ENCODE data around the gene CSF2RB.

Gene CSF2RB

DNA sequence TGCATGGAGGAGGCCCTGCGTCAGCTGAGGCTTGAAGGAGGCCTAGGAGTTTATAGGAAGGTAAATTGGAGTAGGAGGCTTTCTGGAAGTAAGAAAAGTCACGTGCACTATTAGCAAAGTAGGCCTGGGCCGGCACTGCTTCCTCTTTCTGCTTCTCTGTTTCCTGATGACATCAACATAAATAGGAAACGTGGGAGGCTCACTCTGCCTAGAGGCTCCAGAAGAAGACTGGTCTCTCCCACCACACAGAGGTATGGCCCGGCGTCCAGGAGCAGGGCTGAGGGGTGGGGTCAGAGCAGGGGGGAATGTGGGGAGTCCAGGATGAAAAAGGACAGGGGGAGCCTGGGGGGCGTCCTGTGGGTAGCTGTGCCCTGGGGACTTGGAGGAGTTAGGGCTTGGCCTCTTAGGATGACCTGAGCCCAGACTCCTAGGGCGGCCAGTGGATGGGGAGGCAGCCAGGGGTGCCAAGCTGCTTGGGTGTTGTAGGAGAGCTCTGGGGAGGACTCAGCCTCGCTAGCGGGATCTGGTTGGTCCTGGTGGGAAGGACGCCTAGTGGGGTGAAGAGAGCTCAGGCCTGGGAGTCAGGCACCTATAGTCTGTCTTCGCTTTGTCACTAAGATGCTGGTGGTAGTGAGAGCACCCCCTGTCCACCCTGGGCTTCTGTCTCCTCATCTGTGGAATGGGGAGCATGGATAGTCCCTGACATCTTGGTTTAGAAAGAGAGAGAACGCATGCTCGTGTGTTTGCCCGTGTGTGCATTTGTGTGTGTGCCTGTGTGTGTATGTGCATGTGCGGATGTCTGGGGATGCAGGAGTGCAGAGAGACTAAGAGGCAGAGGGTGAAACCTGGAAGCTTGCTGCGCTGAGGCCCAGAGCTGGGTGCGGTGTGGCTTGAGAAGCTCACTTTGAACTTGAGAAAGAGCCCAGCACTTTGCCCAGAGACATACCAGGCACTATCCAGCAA, at the start of gene CSF2RB:
Gene CSF2RB (plus strand): TSS at position 202 of the 963 bp plus-strand sequence. CDS start 8,580 bp downstream, outside the sequence.
- DNase-seq, result no peak

DNA sequence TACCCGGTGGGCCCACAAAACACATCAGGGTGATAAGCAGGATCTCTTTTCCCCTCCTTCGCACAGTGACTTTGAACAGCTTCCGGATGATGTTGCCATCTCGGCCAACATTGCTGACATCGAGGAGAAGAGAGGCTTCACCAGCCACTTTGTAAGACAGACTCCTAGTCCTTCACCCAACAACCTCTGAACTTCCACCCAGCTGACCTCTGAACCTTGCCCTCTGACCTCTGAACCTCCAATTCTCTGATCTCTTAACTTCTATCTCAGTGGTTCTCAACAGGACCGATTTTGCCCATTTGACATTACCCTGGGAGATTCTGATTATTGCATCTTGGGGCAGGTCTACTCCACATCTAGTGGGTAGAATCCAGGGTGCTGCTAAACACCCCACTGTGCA, 49.4 kb upstream of the CSF2RB start:
- DNase-seq, result no peak

DNA sequence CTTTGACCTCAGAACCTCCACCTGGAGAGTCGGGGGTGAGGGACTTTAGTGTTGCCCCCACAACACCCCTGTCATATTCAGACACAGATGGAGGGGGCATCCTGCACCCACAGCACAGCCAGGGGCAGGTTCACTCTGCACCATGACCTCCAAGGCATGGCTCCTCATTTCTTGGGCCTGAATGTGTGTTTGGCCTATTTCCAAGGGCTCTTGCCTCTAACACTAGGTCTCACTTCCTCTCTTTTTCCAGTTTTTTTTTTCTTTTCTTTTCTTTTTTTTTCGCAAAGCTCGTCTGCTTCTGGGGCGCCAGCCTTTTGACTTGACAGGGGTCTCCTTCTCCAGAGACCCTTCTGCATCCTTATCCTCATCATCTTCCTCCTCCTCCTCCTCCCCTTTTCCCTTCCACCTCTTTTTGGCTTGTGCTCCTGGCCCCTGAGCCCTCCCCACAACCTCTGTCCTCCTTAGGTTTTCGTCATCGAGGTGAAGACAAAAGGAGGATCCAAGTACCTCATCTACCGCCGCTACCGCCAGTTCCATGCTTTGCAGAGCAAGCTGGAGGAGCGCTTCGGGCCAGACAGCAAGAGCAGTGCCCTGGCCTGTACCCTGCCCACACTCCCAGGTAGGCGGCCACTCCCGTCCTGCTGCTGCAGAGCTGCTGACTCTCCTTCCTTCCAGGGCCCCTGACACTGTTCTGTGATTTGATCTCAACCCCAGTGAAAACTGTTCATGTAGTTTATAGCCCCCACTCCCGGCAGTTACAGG, 48.8 kb upstream of the CSF2RB start:
- no peak for DNase-seq

DNA sequence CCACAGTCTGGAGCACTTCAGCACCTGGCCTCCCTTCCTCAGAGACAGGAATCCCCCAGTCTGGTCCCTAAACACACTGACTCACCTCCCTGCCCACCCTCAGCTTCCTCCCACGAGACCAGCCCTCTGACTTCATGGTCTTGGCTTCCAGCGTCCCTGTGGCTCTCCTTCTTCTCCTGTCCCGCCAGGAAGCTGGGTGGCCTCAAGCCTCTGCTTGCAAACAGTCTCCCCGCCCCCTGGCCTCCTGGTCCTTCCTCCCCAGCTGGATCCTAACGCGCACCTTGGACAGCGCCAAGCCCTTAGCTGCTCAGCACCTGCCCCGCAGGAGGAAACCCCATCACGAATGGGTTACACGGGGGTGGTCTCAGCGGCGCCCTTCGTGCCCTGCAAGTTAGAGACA, 48.1 kb upstream of the CSF2RB start:
- no peak for DNase-seq

DNA sequence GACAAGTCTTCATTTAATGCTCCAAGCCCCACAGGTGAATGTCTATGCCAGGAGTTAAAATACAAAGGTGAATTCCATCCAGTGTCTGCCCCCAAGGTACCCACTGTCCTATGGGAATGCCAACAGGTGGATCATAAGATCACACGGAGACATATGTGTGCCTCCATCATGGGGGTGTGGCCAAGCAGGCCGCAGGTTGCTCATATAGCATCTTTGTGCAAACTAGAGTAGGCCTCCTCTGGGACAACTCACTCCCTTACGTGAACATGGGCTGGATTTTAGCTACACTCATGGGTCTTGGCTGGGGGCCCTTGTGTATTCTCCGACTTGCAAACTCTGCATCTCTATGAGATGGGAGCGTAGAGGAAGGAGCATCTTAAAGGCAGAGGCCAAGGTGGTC, 45.7 kb upstream of the CSF2RB start:
- DNase-seq, result no peak

DNA sequence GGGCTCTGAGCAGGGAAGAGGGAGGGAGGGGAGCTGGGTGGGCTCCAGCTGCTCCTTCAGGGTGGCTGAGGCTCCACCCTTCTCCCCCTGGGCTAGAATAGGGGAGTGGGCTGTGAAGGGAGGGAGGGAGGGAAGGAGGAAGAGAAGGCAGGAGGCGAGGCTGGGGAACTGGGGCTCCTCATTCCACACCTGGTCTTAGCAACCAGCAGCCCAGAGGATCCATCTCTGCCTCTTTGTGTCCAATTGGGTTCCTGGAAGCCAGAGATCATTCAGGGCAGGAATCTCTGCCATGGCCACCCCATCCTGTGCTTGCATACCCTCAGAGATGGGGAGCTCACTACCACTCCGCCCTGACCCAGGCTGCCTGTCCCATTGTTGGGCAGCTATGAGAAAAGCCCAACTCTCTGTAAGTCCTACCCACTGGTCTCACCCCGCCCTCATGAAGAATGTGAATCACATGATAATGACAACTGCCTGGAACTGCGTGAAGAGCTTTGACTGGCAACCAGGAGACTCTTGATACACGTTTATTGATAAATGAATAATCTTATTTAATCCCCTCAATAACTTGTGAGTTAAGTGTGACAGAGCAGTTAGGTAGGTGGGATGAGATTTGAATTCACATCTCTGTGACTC, 44.8 kb upstream of the CSF2RB start:
- no peak for DNase-seq

DNA sequence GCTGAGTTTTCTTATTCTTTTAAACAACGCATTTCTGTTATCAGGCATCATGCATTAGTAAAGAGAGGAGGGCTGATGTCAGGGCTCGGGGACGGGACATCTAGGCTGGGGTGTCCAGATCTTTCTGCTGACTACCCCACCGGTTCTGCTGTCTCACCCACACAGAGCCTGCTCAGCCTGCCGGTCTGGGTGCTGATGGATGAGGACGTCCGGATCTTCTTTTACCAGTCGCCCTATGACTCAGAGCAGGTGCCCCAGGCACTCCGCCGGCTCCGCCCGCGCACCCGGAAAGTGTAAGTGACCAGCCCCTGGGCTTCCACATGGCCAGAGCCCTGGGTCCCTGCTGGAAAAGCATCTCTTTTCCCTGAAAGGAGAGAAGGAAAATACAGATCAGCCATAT, 43.2 kb upstream of the CSF2RB start:
- DNase-seq, result no peak

DNA sequence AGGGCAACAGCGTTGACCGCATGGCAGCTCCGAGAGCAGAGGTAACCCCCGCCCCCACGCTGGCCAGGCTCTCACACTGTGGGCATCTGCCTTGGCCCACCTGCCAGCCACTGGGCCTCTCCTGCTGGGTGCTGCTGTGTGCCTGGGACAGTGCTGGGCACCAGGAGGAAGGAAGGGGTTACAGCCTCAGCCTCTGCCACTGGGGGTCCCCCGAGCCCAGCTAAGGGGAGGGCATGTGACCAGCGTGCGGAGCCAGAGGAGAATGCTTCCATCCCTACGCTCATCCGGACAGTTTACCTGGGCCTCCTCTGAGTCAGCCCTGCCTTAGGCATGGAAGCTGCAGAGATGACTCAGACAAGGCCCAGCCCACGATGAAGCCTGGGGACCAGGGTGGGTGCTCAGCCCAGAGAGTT, 41.8 kb upstream of the CSF2RB start:
- no peak for DNase-seq

DNA sequence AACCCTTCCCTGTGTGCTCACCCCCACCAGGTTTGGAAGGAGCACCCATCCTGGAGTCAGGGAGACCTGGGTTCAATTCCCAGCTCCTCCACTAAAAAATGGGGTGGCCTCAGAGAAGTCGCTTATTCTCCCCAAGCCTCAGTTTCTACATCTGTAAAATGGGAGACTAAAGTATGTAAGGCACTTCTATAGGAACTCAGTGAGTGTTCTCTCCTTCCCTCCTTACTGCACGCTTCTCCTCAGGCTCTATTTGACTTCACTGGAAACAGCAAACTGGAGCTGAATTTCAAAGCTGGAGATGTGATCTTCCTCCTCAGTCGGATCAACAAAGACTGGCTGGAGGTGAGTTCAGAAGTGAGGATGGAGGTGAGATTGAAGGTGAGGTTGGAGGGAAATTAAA, 41.3 kb upstream of the CSF2RB start:
- DNase-seq, result no peak

DNA sequence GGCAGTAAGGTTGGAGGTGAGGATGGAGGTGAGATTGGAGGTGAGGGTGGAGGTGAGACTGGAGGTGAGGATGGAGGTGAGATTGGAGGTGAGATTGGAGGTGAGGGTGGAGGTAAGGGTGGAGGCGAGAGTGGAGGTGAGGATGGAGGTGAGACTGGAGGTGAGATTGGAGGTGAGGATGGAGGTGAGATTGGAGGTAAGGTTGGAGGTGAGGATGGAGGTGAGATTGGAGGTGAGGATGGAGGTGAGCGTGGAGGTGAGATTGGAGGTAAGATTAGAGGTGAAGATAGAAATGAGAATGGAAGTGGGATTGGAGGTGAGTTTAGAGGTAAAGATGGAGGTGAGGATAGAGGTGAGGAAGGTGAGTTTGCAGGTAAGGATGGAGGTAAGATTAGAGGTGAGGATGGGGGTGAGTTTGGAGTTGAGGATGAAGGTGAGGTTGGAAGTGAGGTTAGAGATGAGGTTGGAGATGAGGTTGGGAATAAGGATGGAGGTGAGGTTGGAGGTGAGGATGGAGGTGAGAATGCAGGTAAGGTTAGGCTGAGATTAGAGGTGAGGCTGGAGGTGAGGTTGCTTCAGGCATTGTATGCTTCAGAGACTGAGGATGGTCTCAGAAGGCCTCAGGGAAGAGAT, 40.4 kb upstream of the CSF2RB start:
- no peak for DNase-seq

DNA sequence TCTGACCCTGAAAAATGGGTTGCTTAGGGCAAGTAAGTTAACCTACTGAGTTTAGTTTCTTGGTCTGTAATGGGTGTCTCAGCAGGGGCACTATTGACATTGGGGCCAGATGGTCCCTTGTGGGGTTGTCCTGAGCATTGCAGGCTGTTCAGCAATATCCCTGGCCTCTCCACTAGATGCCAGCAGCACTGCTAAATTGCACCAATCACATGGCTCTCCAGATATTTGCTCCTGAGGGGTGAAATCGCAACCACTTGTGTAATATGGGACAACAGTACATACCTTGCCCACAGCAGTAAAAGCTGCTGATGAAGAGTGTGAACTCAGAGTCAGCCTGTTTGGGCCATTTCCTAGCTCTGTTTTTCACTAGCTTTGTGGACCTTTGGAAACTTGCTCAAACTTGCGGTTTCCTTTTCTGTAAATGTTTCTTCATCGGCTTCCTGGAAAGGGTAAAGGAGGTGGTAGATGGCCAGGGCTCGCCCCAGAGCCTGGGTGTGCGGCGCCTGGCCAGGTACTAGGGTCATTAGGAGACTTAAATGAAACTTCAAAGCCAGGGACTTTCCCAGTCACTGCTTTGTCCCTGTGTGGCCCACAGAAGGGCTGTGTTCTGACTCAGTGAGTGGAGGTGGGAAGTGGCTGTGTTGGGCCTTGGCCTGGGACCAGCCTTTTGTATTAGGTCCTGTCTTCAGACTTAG, 39.7 kb upstream of the CSF2RB start:
- no peak for DNase-seq

DNA sequence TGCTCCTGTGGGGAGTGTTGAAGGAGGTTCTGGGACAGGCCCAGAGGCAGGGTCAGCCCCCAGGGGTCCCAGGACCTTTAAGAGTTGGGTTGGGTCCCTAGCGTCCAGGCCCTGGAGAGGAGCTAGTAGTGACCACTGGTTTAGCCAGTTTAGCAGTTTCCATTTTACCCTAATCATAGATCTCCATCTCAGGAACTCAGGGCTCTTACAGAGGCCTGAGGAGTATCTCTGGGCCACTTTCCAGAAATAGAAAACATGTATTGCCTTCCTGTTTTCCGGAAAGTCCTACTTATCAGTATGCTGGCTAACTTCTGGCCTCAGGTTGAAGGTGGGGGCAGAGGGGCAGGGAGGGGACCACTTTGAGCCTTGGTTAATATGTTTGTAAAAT, 39.1 kb upstream of the CSF2RB start:
- DNase-seq, result no peak

DNA sequence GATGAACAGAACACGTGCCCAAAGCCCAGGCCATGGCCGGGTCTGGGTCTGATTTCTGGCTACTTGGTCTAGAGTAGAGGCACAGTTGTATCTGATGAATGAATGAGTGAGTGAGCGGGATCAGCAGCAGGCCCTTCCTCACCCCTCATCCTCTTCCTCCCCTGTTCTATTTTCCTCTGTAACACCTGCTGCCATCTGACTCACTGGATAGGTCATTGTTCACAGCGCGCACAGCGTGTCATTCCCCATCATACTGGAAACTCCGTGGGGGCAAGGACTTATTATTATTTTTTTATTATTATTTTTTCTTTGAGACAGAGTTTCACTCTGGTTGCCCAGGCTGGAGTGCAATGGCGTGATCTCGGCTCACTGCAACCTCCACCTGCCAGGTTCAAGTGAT, 38.7 kb upstream of the CSF2RB start:
- no peak for DNase-seq

DNA sequence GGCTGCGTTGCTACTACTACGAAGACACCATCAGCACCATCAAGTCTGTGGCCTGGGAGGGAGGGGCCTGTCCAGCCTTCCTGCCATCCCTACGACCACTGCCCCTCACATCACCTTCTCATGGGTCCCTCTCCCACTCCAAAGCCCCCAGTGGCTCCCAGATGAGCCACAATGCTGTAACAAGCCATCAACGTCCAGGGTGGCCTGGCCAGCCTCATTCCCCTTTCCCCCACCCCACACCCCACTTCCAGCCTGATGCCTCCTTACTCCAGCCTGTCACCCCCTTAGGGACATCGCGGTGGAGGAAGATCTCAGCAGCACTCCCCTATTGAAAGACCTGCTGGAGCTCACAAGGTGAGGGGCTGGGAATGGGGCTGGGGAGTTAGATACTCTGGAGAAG, 37.7 kb upstream of the CSF2RB start:
- DNase-seq, result no peak

DNA sequence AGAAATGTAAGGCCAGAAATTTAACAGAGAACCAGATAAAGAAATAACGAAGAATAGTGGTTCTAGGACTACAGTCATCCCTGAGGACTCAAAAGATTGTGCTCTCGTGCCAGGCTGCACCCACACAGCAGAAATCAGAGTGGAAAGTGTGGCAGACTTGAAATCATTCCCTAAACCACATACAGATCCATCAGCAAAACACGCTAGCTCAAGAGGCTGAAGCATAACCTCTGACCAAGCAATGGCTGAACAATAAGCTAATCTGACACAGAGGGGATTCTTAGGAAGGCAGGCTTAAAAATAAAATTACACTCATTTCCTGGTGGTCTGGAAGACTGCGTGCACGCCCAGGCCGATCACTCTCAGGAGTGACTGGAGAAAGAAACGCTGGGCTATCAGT, 33.7 kb upstream of the CSF2RB start:
- DNase-seq, result no peak

DNA sequence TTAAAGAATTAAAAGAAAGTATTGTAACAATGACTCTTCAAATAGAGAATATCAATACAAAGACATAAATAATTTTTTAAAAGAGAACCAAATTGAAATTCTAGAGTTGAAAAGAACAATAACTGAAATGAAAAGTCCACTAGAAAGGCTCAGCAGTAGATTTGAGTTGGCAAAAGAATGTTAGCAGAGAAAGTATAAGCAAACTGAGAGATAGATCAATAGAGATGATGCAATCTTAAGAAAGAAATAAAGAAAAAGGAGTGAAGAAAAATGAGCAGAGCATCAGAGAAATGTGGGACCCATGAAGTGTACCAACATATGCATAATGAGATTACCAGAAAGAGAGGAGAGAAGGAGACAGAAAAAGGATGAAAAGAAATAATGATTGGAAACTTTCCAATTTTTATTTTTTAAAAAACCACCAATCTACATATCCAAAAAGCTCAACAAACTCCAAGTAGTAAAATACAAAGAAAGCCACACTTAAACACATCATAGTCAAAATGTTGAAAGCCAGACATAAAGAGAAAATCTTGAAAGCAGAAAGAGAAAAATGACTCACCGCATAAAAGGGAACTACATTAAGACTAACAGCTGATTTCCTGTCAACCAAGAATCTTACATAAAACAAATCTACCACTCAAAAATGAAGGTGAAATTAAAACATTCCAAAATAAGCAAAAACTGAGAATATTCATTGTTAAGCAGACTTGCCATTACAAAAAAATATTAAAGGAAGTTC, 31.8 kb upstream of the CSF2RB start:
- no peak for DNase-seq

DNA sequence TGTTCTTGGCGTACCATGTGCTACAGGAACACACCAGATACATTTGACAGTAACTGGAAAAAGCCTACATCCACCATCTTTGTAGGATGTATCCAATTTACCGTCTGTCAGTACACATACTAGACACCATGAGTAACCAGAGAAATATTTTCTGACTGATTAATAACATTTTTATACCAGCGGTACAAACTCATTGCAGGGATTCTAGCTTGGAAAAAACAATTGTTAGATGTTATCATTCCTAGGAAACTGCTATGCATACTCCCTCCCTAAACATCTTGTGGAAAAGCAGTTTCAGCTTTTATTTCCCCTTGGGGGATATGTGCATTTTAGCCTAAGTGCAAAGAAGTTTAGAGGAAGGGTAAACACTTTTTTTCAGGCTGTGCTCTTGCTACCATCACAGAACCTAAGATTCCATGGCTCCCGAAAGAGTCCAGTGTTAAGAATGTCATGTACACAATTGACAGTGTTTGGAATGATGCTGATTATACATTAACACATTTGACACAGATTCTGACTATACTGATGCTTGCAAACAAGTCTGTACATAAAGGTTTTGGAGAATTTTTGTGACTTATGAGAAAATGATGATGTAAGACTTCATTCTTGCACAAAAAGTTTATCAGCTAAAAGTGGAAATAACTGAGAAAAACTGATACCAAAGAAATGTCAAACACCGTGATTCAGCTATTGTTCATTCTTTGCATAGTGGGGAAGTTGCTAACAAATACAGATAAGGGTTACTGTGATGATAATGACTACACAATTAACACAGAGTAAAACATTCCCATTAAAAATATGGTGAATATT, 28.9 kb upstream of the CSF2RB start:
- DNase-seq, result no peak

DNA sequence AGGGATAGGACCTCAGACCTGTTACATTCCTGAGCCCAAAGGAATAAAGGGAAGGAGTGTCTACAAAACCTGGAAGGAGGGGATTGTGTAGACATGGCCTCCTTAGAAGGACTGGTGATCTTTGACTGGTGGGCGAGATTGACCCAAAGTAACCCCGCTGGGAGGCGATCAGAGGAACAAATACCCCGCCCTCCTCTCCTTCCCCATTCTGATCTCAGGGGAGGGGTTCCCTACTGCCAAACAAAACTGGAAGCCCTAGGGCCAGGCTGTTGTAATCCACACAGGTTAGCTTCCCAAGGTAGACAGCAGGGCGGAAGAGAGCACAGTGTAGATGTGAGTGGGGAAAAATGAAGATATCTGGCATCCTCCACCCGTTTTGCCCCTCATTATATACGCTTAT, 28.0 kb upstream of the CSF2RB start:
- no peak for DNase-seq

DNA sequence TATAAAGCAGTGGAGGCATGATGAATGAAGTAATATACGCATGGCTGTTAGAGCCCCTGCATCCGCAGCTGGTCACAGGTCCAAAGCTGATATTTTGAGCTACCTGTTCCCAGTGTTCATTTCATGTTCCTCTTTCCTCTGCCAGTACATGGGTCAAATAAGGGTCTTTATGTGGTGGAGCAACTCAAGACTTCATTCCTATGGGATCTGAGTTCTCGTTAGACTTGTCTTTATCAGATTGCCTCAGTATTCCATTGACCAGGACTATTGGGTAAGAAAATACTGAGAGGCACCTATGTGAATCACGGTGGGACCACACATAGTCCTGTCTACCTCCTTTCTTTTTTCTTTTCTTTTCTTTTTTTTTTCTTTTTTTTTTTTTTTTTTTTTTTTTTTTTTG, 27.4 kb upstream of the CSF2RB start:
- no peak for DNase-seq

DNA sequence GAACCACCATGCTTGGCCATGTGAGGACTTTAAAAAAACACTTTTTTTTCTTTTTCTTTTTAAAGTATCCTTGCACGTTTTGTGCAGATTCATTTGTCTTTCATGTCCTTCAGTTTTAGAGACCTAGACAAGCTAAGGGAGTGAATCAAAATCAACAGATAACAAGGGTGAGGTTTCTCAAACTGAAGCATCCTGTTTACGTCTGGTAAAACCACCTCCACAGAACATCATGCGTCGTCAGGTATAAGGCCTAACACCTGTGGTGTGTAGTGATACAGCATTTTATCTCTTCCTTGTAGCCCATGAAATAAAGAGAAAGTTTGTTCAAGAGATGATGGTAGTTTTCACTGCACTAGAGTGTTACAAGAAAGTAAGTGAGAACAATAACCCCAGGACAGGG, 26.3 kb upstream of the CSF2RB start:
- DNase-seq, result no peak

DNA sequence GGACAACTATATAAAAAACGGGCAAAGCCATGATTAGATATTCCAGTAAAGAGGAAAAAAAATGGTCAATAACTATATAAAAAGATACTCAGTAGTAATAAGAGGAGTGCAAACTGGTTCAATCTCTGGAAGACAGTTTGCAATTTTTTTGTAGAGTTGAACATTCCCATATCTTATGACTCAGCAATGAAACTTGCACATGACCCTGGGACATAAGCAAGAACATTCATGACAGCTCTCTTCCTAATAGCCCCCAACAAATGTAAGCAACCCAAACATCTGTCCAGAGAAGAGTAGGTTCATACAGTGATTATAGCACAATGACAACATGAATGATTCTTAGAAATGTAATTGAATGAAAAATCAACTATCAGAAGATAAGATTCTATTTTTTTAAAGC, 21.8 kb upstream of the CSF2RB start:
- no peak for DNase-seq
